WTC11 (cell line): Measurements from ENCODE around the gene EPDR1. TPM values are rescaled to one million over a fixed set of nuclear protein-coding genes. Genes with fewer than 3 reads are reported as not detected.

Experiments
- ATAC-seq: fragments of 200-7000 bp; cut with Tn5 transposase; 2 replicates; pipeline ENCODE4 v1.10.0; 2021; ENCODE audit warnings: mild to moderate bottlenecking, moderate library complexity
- CTCF ChIA-PET: fragments of 300-600 bp; sonication (Branson Sonifier 250); formaldehyde crosslinking; loops from one replicate; lab custom pipeline; 2021; ENCODE audit warnings: antibody characterized with exemption; lab: Charles Lee
- POLR2A ChIA-PET: fragments of 350-600 bp; sonication (Branson Sonifier 250); formaldehyde crosslinking; loops from one replicate; lab custom pipeline; 2021; ENCODE audit warnings: antibody characterized with exemption; lab: Charles Lee
- DNase-seq: peaks from one replicate; pipeline ENCODE4 v3.0.0; 2021; ENCODE audit warnings: low spot score
- H3K27ac Mint-ChIP-seq: 2 replicates; pipeline ENCODE4 v1.8.0; 2021; ENCODE audit warnings: mixed read lengths
- H3K27me3 Mint-ChIP-seq: 2 replicates; pipeline ENCODE4 v1.8.0; 2021; ENCODE audit warnings: low read depth, mild to moderate bottlenecking, moderate library complexity, mixed read lengths
- H3K36me3 Mint-ChIP-seq: 2 replicates; pipeline ENCODE4 v1.8.0; 2021; ENCODE audit warnings: mixed read lengths
- H3K4me1 Mint-ChIP-seq: 2 replicates; pipeline ENCODE4 v1.8.0; 2022; ENCODE audit warnings: mixed read lengths
- H3K4me3 Mint-ChIP-seq: 2 replicates; pipeline ENCODE4 v1.8.0; 2021; ENCODE audit warnings: mild to moderate bottlenecking, moderate library complexity, mixed read lengths
- H3K9me3 Mint-ChIP-seq: 2 replicates; pipeline ENCODE4 v1.8.0; 2021; ENCODE audit warnings: mixed read lengths
- CREM ChIP-seq: sonication (generic); formaldehyde crosslinking; IDR thresholded peaks from 2 replicates; pipeline ENCODE4 v1.8.1; 2022; ENCODE audit warnings: mild to moderate bottlenecking, missing genetic modification reagents, moderate library complexity
- EMX1 ChIP-seq: fragments of 250-450 bp; sonication (Bioruptor Pico); IDR thresholded peaks from 2 replicates; pipeline ENCODE4 v1.8.0; 2021; ENCODE audit warnings: mild to moderate bottlenecking
- ESRRA ChIP-seq: sonication (generic); formaldehyde crosslinking; IDR thresholded peaks from 2 replicates; pipeline ENCODE4 v1.8.1; 2022; ENCODE audit warnings: mild to moderate bottlenecking, missing genetic modification reagents, borderline replicate concordance
- GABPB1 ChIP-seq: sonication (generic); formaldehyde crosslinking; IDR thresholded peaks from 2 replicates; pipeline ENCODE4 v1.8.1; 2023; ENCODE audit warnings: mild to moderate bottlenecking, missing genetic modification reagents
- JUN ChIP-seq: sonication (generic); formaldehyde crosslinking; IDR thresholded peaks from 2 replicates; pipeline ENCODE4 v1.8.0; 2023; ENCODE audit warnings: mild to moderate bottlenecking, missing genetic modification reagents
- NR2C2 ChIP-seq: sonication (generic); formaldehyde crosslinking; IDR thresholded peaks from 2 replicates; pipeline ENCODE4 v1.8.0; 2022; ENCODE audit warnings: mild to moderate bottlenecking, missing genetic modification reagents
- TEAD1 ChIP-seq: sonication (generic); formaldehyde crosslinking; IDR thresholded peaks from 2 replicates; pipeline ENCODE4 v1.8.0; 2022; ENCODE audit warnings: mild to moderate bottlenecking, missing genetic modification reagents
- TP53 ChIP-seq: sonication (generic); formaldehyde crosslinking; IDR thresholded peaks from 2 replicates; pipeline ENCODE4 v1.8.1; 2023; ENCODE audit warnings: mild to moderate bottlenecking, missing genetic modification reagents
- total RNA-seq: library from RNA; stranded (reverse); gene quantifications from 3 replicates; pipeline ENCODE4 v1.2.3, GENCODE V29; 2021
- TF ChIP-seq, protein P1 (sequence below): sonication (generic); formaldehyde crosslinking; IDR thresholded peaks from 2 replicates; pipeline ENCODE4 v1.8.1; 2023; ENCODE audit warnings: mild to moderate bottlenecking, missing genetic modification reagents, borderline replicate concordance
- TF ChIP-seq, protein P2 (sequence below): sonication (generic); formaldehyde crosslinking; IDR thresholded peaks from 2 replicates; pipeline ENCODE4 v1.8.1; 2023; ENCODE audit warnings: mild to moderate bottlenecking, missing genetic modification reagents
- TF ChIP-seq, protein P3 (sequence below): sonication (generic); formaldehyde crosslinking; IDR thresholded peaks from 2 replicates; pipeline ENCODE4 v1.8.1; 2022; ENCODE audit warnings: low read depth, missing genetic modification reagents, borderline replicate concordance
- TF ChIP-seq, protein P4 (sequence below): fragments of 250-450 bp; sonication (Bioruptor Pico); IDR thresholded peaks from 2 replicates; pipeline ENCODE4 v1.9.0; 2021; ENCODE audit warnings: mild to moderate bottlenecking, borderline replicate concordance
- TF ChIP-seq, protein P5 (sequence below): fragments of 250-450 bp; sonication (Bioruptor Pico); conservative IDR thresholded peaks from 2 replicates; pipeline ENCODE4 v1.9.0; 2021; ENCODE audit warnings: mild to moderate bottlenecking
- TF ChIP-seq, protein P6 (sequence below): sonication (generic); formaldehyde crosslinking; IDR thresholded peaks from 2 replicates; pipeline ENCODE4 v1.8.0; 2022; ENCODE audit warnings: mild to moderate bottlenecking, missing genetic modification reagents
- TF ChIP-seq, protein P7 (sequence below): fragments of 250-450 bp; sonication (Bioruptor Pico); IDR thresholded peaks from 2 replicates; pipeline ENCODE4 v2.1.2; 2022; ENCODE audit warnings: mild to moderate bottlenecking, moderate library complexity

Gene EPDR1
- total RNA-seq, 1 experiment from 2014 or later, result 7.4 TPM

DNA sequence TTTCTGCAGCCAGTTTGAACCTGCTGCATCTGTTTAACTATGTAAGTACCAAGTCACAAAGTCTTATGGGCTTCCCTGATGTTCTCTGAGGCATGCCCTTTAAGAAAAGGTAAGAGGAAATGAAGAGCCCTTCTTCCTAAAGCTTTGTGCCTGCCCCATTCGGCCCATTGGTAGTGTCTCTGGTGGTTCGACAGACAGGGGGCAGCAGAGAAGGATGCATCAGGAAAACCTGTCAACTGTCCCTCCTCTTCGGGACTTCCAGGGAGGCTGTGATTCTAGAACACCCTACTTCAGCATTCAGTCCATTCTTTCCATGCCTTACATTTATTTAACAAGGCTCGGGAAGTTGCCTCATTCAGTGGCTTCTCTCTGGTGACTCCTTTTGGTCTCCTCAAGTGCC lies 1.9 kb upstream of the EPDR1 start (continued):
- TF ChIP-seq NR2C2 (CRISPR knock-in tag), result no peak
- TF ChIP-seq TP53, result no peak
- TF ChIP-seq GABPB1 (CRISPR knock-in tag), result no peak
- TF ChIP-seq, protein P1, sequence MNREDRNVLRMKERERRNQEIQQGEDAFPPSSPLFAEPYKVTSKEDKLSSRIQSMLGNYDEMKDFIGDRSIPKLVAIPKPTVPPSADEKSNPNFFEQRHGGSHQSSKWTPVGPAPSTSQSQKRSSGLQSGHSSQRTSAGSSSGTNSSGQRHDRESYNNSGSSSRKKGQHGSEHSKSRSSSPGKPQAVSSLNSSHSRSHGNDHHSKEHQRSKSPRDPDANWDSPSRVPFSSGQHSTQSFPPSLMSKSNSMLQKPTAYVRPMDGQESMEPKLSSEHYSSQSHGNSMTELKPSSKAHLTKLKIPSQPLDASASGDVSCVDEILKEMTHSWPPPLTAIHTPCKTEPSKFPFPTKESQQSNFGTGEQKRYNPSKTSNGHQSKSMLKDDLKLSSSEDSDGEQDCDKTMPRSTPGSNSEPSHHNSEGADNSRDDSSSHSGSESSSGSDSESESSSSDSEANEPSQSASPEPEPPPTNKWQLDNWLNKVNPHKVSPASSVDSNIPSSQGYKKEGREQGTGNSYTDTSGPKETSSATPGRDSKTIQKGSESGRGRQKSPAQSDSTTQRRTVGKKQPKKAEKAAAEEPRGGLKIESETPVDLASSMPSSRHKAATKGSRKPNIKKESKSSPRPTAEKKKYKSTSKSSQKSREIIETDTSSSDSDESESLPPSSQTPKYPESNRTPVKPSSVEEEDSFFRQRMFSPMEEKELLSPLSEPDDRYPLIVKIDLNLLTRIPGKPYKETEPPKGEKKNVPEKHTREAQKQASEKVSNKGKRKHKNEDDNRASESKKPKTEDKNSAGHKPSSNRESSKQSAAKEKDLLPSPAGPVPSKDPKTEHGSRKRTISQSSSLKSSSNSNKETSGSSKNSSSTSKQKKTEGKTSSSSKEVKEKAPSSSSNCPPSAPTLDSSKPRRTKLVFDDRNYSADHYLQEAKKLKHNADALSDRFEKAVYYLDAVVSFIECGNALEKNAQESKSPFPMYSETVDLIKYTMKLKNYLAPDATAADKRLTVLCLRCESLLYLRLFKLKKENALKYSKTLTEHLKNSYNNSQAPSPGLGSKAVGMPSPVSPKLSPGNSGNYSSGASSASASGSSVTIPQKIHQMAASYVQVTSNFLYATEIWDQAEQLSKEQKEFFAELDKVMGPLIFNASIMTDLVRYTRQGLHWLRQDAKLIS (CRISPR knock-in tag), result no peak
- TF ChIP-seq JUN (CRISPR knock-in tag), result no peak

DNA sequence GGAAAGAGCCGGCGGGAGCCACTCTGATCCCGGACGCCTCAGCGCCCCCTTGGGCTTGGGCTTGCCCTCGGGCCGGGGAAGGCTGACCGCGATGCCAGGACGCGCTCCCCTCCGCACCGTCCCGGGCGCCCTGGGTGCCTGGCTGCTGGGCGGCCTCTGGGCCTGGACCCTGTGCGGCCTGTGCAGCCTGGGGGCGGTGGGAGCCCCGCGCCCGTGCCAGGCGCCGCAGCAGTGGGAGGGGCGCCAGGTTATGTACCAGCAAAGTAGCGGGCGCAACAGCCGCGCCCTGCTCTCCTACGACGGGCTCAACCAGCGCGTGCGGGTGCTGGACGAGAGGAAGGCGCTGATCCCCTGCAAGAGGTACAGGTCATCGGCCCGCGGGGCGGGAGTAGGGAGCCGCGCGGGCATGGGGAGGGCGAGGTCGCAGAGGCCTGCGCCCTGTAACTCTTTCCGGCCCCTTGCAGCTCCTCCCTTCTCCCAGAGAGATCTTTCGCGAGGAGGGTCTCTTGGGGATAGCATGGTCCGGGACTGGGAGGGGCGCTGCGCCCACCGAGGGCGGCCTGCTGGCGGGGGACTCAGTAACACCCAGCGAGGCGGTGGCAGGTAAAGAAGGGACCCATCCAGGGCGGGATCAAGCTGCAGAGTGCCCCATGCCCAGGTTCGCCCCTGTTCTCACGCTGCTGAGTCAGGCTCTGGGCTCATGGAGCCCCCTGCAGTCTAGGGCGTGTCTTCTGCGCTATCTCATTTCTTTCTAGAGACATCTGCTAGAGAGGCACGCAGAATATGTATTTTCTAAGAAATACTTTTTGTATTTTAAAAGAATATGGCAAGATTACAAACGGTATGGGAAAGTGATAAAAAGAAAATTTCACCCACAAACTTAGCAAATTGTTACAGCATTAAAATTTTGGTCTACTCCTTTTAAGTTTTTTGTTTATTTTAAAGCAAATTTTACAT lies 687 bp downstream of the EPDR1 start:
- CTCF ChIA-PET, result interaction anchor here (0.6 to 2.1 kb wide), 10 partner anchors 9 to 424 kb away, joined by 3 to 9 read pairs (median 3); no protein-coding TSS in a partner anchor
- TF ChIP-seq, protein P2, sequence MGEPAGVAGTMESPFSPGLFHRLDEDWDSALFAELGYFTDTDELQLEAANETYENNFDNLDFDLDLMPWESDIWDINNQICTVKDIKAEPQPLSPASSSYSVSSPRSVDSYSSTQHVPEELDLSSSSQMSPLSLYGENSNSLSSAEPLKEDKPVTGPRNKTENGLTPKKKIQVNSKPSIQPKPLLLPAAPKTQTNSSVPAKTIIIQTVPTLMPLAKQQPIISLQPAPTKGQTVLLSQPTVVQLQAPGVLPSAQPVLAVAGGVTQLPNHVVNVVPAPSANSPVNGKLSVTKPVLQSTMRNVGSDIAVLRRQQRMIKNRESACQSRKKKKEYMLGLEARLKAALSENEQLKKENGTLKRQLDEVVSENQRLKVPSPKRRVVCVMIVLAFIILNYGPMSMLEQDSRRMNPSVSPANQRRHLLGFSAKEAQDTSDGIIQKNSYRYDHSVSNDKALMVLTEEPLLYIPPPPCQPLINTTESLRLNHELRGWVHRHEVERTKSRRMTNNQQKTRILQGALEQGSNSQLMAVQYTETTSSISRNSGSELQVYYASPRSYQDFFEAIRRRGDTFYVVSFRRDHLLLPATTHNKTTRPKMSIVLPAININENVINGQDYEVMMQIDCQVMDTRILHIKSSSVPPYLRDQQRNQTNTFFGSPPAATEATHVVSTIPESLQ (CRISPR knock-in tag), result no peak
- no peak for TF ChIP-seq CREM
- TF ChIP-seq, protein P3, sequence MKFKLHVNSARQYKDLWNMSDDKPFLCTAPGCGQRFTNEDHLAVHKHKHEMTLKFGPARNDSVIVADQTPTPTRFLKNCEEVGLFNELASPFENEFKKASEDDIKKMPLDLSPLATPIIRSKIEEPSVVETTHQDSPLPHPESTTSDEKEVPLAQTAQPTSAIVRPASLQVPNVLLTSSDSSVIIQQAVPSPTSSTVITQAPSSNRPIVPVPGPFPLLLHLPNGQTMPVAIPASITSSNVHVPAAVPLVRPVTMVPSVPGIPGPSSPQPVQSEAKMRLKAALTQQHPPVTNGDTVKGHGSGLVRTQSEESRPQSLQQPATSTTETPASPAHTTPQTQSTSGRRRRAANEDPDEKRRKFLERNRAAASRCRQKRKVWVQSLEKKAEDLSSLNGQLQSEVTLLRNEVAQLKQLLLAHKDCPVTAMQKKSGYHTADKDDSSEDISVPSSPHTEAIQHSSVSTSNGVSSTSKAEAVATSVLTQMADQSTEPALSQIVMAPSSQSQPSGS (CRISPR knock-in tag), result no peak
- TF ChIP-seq, protein P4, sequence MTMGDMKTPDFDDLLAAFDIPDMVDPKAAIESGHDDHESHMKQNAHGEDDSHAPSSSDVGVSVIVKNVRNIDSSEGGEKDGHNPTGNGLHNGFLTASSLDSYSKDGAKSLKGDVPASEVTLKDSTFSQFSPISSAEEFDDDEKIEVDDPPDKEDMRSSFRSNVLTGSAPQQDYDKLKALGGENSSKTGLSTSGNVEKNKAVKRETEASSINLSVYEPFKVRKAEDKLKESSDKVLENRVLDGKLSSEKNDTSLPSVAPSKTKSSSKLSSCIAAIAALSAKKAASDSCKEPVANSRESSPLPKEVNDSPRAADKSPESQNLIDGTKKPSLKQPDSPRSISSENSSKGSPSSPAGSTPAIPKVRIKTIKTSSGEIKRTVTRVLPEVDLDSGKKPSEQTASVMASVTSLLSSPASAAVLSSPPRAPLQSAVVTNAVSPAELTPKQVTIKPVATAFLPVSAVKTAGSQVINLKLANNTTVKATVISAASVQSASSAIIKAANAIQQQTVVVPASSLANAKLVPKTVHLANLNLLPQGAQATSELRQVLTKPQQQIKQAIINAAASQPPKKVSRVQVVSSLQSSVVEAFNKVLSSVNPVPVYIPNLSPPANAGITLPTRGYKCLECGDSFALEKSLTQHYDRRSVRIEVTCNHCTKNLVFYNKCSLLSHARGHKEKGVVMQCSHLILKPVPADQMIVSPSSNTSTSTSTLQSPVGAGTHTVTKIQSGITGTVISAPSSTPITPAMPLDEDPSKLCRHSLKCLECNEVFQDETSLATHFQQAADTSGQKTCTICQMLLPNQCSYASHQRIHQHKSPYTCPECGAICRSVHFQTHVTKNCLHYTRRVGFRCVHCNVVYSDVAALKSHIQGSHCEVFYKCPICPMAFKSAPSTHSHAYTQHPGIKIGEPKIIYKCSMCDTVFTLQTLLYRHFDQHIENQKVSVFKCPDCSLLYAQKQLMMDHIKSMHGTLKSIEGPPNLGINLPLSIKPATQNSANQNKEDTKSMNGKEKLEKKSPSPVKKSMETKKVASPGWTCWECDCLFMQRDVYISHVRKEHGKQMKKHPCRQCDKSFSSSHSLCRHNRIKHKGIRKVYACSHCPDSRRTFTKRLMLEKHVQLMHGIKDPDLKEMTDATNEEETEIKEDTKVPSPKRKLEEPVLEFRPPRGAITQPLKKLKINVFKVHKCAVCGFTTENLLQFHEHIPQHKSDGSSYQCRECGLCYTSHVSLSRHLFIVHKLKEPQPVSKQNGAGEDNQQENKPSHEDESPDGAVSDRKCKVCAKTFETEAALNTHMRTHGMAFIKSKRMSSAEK (CRISPR knock-in tag), result no peak
- peak; percentile 73; the same call in 1 of the 2 replicates for TF ChIP-seq ESRRA (CRISPR knock-in tag)
- TF ChIP-seq, protein P5, sequence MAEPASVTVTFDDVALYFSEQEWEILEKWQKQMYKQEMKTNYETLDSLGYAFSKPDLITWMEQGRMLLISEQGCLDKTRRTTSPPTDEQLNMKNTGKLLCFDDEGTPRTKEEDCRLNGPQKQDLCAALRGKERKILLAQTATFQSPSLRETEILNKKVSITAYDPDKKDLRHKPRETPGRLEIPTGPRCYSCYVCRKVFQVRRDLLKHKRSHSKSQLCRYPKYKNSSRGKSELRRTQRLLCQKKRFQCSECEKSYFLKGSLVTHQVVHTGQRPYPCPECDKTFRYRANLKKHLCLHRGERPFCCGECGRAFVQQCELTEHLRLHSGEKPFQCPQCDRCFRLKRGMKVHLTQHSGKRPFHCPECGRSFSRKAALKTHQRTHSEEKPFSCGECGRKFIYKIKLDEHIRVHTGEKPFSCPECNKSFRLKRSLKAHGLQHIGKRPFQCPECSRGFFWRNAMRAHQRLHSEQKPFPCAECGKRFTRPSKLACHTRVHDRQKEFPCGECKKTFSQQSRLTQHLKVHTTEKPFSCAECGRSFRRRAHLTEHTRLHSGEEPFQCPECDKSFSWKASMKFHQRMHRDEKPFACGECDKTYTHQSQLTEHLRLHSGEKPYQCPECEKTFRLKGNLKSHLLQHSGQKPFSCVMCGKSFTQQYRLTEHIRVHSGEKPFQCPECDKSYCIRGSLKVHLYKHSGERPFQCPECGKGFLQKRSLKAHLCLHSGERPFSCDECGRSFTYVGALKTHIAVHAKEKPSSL (CRISPR knock-in tag), result no peak
- TF ChIP-seq, protein P6, sequence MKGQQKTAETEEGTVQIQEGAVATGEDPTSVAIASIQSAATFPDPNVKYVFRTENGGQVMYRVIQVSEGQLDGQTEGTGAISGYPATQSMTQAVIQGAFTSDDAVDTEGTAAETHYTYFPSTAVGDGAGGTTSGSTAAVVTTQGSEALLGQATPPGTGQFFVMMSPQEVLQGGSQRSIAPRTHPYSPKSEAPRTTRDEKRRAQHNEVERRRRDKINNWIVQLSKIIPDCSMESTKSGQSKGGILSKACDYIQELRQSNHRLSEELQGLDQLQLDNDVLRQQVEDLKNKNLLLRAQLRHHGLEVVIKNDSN (CRISPR knock-in tag), result peak; percentile 28; the same call in 1 of the 2 replicates
- no peak for TF ChIP-seq NR2C2 (CRISPR knock-in tag)
- no peak for TF ChIP-seq TEAD1 (CRISPR knock-in tag)
- TF ChIP-seq, protein P7, sequence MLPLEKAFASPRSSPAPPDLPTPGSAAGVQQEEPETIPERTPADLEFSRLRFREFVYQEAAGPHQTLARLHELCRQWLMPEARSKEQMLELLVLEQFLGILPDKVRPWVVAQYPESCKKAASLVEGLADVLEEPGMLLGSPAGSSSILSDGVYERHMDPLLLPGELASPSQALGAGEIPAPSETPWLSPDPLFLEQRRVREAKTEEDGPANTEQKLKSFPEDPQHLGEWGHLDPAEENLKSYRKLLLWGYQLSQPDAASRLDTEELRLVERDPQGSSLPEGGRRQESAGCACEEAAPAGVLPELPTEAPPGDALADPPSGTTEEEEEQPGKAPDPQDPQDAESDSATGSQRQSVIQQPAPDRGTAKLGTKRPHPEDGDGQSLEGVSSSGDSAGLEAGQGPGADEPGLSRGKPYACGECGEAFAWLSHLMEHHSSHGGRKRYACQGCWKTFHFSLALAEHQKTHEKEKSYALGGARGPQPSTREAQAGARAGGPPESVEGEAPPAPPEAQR (CRISPR knock-in tag), result no peak
- no peak for TF ChIP-seq EMX1 (CRISPR knock-in tag)

More for the DNA sequence above, 687 bp downstream of the EPDR1 start:
- DNase-seq (peak; percentile 66), ATAC-seq (peak; percentile 60)
- no peak overlapping the region for H3K27ac Mint-ChIP-seq
- POLR2A ChIA-PET, result interaction anchor here (0.8 kb wide), 1 partner anchor 414 kb away, joined by 3 read pairs; no protein-coding TSS in a partner anchor
- peaks cover 15% of the 10 kb centered on the region; the same call in 1 of the 2 replicates for H3K9me3 Mint-ChIP-seq
- peaks cover 4% of the 10 kb centered on the region for H3K36me3 Mint-ChIP-seq
- peaks cover 51% of the 10 kb centered on the region for H3K27me3 Mint-ChIP-seq
- H3K4me3 Mint-ChIP-seq, result peak overlapping the region; percentile 78
- peaks cover 15% of the 10 kb centered on the region for H3K4me1 Mint-ChIP-seq
